NCI-H82 (cell line): ENCODE measurements around the gene USP10.
"Not testable (repeated sequence)": the region's sequence is repeated elsewhere in the genome, so short reads cannot be mapped to it uniquely, and the experiment has no call there.

Experiments used
- DNase-seq: peaks from one replicate; lab custom pipeline; 2025; lab: John Stamatoyannopoulos, UW

USP10 gene

DNA sequence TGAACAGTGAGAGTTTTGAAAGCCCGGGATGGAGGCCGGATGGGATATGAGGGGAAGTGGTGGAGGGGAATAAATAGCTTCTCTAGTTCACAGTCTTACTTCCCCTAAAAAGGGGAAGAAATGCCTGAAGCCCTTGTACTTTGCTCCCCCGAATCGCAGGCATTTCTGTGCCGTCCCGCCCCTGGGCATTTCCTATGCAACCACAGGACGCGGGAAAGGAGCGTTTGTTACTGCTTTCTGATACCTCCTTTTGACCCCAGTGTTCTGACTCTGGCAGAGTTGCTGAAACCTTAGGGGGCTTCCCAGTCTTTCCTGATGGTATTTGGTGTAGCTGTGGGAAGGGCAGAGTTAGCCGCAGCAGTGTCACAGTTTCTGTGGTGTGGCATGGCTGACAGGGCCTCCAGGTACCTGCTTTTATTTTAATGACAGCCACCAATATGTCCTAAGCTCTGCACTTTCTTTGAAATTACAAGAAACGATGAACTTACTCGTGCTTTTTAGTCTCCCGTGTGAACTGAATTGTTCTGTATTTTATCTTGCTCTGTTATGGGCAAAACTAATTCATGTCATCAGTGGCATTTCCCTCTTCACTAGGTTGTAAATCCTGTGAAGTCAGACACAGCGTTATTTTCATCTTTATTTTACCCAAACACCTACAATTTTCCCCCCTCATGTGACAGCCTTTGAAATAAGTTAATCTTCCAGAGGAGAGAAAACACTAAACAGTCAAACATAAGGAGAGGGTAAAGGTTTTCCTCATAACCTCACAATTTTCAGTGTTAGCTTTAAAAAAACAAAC, 27.1 kb downstream of the USP10 start:
- no peak for DNase-seq

DNA sequence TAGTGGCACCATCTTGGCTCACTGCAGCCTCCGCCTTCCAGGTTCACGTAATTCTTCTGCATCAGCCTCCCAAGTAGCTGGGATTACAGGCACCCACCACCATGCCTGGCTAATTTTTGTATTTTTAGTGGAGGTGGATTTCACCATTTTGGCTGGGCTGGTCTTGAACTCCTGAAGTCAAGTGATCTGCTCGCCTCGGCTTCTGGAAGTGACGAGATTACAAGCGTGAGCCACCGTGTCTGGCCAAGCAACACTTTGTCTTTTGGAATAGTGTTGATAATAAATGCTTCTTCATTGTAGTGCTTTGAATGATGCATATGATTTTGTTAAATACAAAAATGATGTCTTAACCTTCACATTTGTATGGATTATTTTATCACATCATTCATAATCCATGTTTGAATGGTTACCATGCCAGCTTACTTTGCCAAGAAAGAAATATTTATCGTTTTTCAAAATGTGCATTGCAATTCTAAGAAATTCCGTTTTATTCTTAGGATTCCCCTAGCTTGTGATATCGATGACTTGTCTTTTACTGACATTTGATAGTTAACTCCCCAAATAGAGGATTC, 29.1 kb downstream of the USP10 start:
- no peak for DNase-seq

DNA sequence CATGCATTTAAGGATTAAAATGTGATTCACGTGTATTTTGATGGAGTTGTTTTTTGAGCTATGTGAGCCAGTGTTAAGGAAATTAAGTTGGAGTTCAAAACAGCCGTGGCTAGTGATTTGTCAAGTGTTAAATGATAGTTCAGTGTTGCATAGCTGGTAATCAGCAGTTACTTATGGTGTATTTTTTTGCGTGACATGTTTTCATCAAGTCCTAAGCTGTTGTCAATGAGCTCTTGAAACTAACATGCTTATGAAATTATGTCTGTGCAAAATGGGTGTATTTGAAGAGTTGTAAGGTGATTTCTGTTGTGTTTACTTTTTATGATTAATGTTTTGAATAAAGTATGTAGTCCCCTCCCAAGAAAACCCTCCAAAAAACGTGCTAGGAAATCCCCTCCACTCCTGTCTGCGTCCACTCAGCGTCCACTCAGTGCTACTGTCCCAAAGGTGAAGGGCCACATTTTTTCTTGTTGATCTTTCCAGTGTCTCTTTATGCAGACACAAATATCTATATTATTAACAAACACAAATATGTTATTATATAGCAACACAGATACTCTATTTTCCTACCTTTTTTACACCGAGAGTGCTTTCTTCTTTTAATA, 30.0 kb downstream of the USP10 start:
- DNase-seq: no peak

DNA sequence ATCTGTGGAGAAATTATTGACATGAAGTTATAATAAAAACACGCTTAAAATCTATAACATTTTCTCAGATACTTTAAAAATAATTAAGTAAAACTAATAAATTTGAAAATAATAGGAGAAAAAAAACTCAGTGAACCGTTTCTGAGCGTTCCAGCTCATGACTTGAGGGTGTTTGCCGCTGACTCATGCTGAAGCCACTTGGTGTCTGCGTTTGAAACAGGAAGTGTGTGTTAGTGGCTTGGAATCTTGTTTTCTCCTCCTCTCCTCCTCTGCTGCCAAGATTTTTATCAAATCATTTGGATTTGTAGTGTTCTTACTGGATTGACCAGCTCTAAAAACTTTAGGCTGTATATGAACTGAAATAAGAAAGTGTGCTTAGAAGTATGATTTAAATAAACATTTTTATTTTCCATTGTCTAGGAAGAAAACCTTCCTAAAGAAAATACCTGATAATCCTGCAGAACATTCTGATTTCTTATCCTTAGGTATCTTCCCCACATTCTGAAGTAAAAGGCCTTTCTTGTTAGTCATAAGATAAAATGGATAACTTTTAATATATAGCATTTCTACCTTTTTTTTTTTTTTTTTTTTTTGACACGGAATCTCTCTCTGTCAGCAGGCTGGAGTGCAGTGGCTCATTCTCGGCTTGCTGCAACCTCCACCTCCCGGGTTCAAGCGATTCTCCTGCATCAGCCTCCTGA, 30.8 kb downstream of the USP10 start:
- DNase-seq: peak; percentile 16

DNA sequence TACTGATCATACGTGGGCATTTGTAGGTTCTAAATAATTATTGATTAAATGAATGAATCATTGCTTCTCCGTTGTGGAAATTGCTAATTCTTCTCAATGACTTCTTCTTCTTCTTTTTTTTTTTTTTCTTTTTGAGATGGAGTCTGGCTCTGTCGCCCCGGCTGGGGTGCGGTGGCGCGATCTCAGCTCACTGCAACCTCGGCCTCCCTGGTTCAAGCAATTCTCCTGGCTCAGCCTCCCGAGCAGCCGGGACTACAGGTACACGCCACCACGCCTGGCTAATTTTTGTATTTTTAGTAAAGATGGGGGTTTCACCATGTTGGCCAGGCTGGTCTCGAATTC, 32.5 kb downstream of the USP10 start:
- DNase-seq: not testable (repeated sequence)

DNA sequence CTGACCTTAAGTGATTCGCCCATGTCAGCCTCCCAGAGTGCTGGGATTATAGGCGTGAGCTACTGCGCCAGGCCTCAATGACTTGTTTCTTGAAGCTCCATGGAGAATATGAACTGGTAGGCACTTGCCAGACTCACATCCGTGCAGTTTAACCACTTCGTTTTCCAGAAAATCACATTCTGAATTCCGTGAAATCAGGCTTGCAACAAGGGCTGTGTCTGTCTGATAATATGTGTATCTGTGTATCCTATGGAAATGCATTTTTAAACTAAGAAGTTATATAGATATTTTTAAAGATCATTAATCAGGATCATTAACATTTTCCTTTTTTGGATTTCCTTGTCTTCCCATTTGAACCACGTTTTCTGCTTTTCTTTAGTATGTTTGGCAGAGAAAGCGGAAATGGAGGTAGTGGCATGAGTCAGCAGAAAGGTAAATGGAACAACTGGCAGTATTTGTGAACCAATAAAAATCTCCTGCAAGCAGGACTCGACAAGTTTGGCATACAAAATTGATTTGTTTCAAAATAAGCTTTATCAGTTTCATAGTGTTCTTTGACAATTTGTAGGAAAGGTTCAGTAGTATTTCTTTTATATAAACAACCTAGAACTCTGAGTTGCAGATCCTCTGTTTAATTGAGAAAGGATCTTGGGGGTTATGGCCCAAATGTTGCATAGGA, 33.0 kb downstream of the USP10 start:
- DNase-seq: no peak

DNA sequence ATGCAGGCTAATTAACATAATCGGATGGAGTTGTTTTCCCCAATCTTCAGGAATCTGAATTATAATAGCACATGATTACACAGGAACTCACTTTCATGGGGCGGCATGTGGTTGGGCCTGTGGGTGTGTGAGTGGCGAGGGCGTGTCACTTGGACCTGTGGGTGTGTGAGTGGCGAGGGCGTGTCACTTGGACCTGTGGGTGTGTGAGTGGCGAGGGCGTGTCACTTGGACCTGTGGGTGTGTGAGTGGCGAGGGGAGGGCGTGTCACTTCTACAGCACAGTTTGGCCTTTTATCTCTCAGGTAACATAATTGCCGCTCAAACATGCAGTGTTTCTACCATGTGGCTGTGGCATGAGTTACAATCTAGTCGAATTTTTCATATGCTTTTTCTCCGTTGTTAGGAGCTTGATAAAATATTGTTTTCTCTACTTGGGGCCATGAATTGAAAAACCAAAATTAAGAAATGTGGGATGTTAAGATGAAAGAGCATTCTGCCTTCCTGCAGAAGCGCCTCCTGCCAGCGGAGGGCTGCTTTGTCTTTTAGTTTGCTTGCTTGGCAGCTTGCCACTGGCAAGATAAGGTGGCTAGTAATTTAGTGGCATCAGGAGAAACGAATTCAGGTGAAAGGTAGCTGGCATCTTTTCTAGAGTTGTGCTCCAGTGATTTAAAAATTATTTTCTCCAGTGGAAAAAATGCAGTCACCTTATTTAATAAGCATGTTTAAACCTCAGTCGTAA, 36.2 kb downstream of the USP10 start:
- DNase-seq: no peak

DNA sequence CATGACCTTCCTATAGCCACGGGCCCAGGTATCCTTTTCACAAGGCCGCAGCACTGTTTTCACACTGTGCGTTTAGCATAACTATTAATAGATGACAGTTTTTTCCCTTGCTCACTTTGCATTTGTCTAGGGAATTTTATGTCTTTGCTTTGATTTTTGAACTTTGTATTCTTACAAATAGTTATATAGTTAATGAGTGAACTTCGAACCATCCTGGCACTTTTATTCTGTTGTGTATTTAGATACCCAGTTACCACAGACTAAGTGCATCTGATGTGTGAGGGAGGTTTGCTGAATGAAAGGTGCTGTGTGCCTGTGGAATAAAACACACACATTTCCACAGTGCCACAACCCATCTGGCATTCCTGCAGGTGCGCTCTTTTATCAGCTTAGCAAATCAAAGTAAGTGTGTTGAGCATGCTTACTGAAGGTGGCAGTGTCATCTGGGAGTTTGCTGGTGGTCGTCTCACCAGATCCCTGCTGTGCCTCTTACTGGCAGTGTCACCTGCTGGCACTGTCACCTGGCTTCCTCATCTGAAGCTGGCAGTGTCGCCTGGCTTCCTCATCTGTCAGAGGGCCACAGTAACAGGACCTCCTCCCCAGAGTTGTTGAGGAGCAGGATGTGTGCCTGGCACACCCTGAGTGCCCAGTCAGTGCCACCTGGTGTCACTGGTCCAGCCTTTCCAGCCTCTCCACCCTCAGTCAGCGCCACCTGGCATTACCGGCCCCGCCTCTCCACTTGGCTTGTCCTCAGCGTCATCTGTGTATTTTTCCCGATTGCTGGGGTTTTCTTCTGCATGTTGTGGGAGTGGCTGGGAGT, 37.6 kb downstream of the USP10 start:
- DNase-seq: no peak

DNA sequence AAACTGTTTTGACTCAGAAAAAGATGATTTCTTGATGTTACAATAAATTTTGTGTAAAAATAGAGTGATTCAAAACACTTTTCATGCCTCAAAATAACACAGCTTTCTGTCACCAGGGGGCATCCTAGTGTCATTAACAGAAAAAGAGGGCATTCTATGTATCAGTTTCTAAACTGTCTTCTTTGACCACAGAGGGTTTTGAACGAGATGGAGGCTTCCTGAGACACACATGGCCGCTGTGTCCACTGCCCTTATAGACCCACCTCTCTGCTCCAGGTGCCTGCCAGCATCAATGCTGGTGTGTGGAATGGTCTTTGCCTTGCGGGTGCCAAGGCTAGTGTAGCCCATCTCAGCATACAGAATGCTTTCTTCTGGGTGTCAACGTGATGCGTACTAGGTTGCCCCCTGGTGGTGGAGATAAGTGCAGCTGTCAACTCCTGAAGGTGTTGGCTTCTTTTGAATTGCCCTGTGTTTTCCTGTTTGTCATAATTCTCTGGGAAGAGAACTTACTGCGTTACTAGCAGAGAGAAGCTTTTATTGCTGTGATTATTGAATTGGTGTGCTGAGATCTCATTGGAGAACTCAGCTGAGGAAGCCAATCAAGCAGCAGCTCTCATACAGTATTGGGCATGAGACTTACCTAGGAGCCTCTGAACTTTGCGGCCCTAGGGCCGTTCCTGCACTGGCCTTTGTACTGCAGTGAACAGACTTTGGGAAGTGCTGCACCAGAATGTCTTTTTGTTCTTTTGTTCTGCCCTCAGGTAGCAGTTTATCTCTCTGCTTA, 38.6 kb downstream of the USP10 start:
- peak; percentile 82 for DNase-seq

DNA sequence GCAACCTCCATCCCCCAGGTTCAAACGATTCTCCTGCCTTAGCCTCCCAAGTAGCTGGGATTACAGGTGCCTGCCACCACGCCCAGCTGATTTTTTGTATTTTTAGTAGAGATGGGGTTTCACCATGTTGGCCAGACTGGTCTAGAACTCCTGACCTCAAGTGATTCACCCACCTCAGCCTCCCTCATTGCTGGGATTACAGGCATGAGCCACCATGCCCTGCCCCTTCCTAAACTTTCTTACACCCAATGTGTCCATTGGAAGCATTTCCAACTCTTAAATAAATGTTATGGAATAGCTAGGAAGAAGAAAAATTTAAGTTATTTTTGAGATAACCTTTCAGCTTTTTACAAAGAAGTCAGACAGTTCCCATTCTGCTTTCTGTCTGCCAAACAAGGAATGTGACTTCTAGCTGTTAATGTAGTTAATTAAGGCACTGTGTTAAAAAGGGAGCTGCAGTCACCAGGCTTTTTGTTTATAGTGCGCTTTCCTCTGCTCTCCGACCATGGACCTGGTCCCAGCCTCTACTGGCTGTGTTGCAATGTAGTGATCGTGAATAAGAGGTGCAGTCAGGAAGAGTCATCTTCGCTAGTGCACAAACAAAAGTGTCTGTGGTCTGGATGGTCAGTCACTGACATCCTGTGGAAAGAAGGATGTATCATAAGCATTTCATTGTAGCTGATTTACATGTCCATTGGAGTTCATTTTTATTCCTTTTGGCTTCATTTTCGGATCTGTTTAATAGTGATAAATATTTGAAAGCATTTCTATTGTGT, 39.7 kb downstream of the USP10 start:
- DNase-seq: no peak

DNA sequence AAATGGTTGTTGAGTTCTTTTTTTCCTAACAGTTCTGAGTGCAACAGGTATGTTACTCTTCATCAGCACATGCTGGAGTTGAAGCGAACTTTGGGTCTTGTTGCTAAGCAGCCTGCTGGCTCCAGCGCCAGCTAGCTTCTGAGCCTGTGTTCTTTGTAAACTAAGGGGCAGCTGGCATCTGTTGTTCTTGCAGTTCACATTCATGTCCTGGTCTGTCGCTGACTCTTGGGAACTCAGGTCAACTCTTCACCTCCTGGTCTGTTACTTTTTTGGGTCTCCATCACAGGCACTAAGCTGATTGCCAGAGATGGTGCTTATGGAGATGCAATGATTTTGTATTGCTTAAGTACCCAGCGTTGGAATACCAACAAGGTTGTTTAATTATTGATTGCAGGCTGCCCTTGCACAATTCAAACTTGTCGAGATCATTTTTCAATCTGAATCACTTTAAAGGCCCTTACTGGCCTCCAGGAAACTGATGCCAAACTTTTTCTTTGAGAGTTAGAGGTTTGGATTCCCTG, 40.9 kb downstream of the USP10 start:
- no peak for DNase-seq

DNA sequence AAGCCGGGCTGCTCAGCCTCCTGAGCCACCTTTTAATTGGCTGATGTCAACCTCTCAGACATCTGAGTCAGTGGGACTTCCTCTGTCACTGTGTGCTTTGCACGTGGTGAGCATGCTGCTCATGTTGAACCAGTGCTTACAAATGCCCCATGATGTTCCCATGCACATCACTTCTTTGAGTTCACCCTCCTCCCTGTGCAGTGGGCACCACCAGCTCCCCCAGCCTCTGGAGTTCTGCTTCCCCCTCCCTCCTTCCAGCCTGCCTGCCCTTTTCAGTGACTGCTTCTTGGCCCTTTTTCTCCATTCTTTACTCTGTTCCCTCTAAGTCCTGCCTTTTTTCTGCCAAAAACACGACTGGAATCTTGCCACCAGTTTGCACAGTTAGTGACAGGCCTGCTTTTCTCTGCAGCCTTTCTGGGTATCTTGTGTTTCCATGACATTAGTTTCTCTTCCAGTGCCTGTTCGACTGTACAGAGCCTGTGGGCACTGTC, 41.6 kb downstream of the USP10 start:
- DNase-seq: no peak

DNA sequence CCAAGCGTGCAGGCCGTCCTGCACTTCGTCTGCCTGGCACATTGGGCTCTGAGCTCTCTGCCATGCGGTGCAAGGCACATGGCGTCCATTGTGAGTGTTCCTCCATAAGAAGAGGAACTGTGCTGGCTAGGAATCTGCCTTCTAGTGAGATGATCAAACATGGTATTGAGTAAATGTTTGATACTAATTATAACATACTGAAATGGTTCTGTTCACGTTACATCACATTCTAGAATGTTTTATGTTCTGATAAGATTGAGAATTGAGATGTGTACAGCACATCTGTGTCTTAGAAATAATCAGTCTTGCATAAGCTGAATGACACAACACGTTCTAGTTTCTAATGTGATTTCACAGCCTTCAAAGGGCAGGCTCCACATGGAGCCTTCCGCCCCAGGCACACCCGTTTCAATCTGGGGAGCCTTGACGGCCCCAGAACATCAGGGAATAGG, 42.9 kb downstream of the USP10 start:
- no peak for DNase-seq

DNA sequence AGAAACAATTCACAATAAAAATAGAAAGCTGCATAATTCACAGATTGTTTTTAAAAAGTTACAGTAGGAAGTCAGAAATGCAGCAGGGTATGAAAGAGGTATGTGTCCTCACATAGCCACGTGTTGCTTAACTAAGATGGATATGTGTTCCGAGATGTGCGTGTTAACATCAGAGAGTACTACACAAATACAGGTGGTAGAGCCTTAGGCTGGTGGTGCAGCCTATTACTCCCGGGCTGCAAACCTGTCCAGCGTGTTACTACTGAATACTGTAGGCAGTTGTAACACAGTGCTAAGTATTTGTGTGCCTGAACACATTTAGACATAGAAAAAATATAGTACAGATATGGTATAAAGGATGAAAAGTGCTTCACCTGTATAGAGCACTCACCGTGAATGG, 46.4 kb downstream of the USP10 start:
- no peak for DNase-seq

DNA sequence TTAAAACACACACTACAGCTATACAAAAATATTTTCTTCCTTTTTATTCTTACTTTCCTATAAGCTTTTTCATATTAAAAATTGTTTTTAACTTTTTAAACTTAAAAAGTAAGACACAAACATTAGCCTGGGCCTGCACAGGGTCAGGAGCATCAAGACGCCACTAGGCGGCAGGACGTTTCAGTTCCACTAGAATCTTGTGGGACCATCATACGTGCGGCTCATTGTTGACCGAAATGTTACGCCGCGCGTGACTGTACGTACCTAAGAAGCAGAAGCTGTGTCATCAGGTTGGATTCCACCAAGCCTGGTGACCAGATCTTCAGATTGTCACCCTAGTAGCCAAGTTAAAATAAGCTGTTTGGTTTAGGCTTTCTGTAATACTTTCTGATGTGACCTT, 47.1 kb downstream of the USP10 start:
- DNase-seq: no peak

DNA sequence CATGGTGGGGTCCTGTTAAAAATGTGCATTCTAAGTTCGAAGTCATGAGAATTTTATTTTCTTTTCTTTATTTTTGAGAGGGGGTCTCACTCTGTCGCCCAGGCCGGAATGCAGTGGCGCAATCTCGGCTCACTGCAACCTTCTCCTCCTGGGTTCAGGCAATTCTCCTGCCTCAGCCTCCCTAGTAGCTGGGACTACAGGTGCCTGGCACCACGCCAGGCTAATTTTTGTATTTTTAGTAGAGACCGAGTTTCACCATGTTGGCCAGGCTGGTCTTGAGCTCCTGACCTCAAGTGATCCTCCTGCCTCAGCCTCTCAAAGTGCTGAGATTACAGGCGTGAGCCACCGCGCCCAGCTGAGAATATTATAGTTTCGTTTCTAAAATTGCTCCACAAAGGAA, 48.4 kb downstream of the USP10 start:
- not testable (repeated sequence) for DNase-seq

DNA sequence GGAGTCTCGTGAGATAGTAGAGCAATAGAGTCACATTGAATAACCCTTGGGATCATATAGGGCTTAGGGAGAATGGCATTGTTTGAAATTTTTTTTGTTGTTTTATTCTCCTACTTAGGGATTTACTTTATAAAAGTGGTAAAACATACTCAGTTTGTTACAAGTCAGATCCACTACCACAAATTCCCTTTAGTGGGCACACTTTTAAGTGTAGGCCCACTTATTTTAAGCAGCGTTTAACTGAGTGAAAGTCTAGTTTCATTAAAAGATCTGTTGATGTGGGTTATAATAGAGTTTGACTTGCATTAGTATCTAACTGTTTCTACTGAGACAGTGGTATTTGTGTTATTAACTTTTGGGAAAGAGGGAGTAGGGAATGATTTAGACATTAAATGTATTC, 49.3 kb downstream of the USP10 start:
- DNase-seq: no peak

DNA sequence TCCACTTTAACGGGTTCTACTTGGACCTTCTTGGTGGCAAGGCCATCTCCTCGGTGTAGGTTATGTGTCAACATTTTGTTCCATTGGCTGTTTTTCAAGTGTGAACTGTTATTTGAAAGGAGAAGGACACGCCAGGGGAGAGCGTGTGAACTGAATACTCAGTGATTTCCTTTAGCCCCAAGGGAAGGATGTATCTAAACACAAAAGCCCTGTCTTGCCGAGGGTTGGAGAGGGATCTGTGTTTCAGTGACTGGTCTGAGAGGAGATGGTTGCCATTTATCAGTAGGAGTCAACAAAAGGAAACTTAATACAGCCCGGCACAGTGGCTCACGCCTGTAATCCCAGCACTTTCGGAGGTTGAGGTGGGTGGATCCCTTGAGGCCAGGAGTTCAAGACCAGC, 50.0 kb downstream of the USP10 start:
- DNase-seq: no peak

DNA sequence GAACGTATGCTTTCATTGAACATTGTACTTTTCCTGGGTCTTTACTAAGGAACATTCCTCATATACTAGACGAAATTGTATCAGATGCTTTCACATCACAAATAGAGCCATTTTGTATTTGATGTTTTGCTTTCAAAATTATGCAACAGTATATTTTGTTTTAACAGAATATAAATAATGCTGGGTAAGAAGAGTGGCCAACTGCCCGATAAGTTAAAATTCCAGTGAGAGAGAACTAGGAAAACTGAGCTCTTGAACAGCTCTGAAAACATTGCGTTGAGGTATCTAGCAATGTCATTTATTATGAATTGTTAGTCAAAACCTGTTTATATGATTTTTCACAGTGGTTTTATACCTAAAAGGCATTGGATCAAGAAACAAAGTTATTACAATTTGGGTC, 50.8 kb downstream of the USP10 start:
- DNase-seq: no peak
